ENCODE measurements around the gene RAB7B.

The RAB7B gene

GRCh38 chr1:205974712-205975111, 28.5 kb downstream of the RAB7B start:
- no peak for FAIRE-seq
- DNase-seq (ENCODE audit: low spot score), result no peak

- FAIRE-seq, result no peak
- no peak for DNase-seq (ENCODE audit: low spot score)
Measured at GRCh38 chr1:205973377-205974232, 29.6 kb downstream of the RAB7B start.

GRCh38 chr1:205972491-205973168, 30.6 kb downstream of the RAB7B start:
- FAIRE-seq (no peak), DNase-seq (ENCODE audit: low spot score) (no peak)

- DNase-seq (ENCODE audit: low spot score), result no peak
- FAIRE-seq, result no peak
Measured at GRCh38 chr1:205972081-205972480, 31.1 kb downstream of the RAB7B start.

GRCh38 chr1:205971082-205971481, 32.1 kb downstream of the RAB7B start:
- FAIRE-seq, result no peak
- DNase-seq (ENCODE audit: low spot score), result no peak

GRCh38 chr1:205970486-205970885, 32.7 kb downstream of the RAB7B start:
- FAIRE-seq (no peak), DNase-seq (ENCODE audit: low spot score) (no peak)

- DNase-seq (ENCODE audit: low spot score) (no peak), FAIRE-seq (no peak)
Measured at GRCh38 chr1:205969229-205969628, 34.0 kb downstream of the RAB7B start.

GRCh38 chr1:205967554-205968335, 35.5 kb downstream of the RAB7B start:
- FAIRE-seq (no peak), DNase-seq (ENCODE audit: low spot score) (no peak)

- FAIRE-seq (no peak), DNase-seq (ENCODE audit: low spot score) (no peak)
Measured at GRCh38 chr1:205965036-205965884, 37.9 kb downstream of the RAB7B start.

GRCh38 chr1:205963352-205964155, 39.6 kb downstream of the RAB7B start:
- FAIRE-seq (no peak), DNase-seq (ENCODE audit: low spot score) (no peak)

- DNase-seq (ENCODE audit: low spot score), result no peak
- FAIRE-seq, result no peak
Measured at GRCh38 chr1:205962821-205963221, 40.4 kb downstream of the RAB7B start.

GRCh38 chr1:205961991-205962820, 41.0 kb downstream of the RAB7B start:
- FAIRE-seq (no peak), DNase-seq (ENCODE audit: low spot score) (peak; percentile 28)

GRCh38 chr1:205961405-205961804, 41.8 kb downstream of the RAB7B start:
- DNase-seq (ENCODE audit: low spot score), result no peak

GRCh38 chr1:205959789-205960188, 43.4 kb downstream of the RAB7B start:
- no peak for DNase-seq (ENCODE audit: low spot score)
- no peak for FAIRE-seq

More at GRCh38 chr1:205961405-205961804, 41.8 kb downstream of the RAB7B start:
- FAIRE-seq, result no peak

GRCh38 chr1:205955499-205955898, 47.7 kb downstream of the RAB7B start:
- no peak for FAIRE-seq
- DNase-seq (ENCODE audit: low spot score), result no peak

- no peak for FAIRE-seq
- no peak for DNase-seq (ENCODE audit: low spot score)
Measured at GRCh38 chr1:205954819-205955404, 48.3 kb downstream of the RAB7B start.

GRCh38 chr1:205951746-205952145, 51.4 kb downstream of the RAB7B start:
- FAIRE-seq, result no peak
- no peak for DNase-seq (ENCODE audit: low spot score)

GRCh38 chr1:205950826-205951549, 52.2 kb downstream of the RAB7B start:
- FAIRE-seq (no peak), DNase-seq (ENCODE audit: low spot score) (no peak)

All from urothelium cell line (cell line).